Choroid plexus epithelial cell (primary cell): ENCODE results near the gene ARL5B.
A peak's percentile ranks its signal among the peaks of the same experiment; 100 is the strongest.

Experiments used
- DNase-seq: peaks from one replicate; pipeline ENCODE4 v3.0.0-alpha.2; 2010; ENCODE audit warnings: low read depth
- H3K4me3 ChIP-seq: 2 replicates; pipeline ENCODE4 v1.5.1; 2011; ENCODE audit warnings: low read depth, mild to moderate bottlenecking, control low read depth, low read length, moderate library complexity
- TF ChIP-seq, protein P1 (sequence below): conservative IDR thresholded peaks from 2 replicates; pipeline ENCODE4 v1.5.1; 2011; ENCODE audit warnings: low read depth, mild to moderate bottlenecking, control low read depth, inconsistent platforms, low read length, moderate library complexity

ARL5B gene

DNA sequence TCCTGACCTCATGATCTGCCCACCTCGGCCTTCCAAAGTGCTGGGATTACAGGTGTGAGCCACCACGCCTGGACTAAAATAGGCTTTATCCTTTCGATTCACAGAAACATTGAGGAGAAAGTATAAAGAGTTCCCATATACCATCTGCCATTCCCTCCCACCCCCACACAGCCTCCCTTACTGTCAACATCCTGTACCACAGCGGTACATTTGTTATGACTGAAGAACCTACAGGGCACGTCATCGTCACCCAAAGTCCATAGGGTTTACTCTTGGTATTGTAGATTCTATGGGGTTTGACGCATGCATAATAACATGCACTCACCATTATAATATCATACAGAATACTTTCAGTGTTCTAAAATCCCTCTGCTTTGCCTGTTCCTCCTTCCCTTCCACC is 28.0 kb downstream of the ARL5B start:
- no peak for DNase-seq
- TF ChIP-seq, protein P1, sequence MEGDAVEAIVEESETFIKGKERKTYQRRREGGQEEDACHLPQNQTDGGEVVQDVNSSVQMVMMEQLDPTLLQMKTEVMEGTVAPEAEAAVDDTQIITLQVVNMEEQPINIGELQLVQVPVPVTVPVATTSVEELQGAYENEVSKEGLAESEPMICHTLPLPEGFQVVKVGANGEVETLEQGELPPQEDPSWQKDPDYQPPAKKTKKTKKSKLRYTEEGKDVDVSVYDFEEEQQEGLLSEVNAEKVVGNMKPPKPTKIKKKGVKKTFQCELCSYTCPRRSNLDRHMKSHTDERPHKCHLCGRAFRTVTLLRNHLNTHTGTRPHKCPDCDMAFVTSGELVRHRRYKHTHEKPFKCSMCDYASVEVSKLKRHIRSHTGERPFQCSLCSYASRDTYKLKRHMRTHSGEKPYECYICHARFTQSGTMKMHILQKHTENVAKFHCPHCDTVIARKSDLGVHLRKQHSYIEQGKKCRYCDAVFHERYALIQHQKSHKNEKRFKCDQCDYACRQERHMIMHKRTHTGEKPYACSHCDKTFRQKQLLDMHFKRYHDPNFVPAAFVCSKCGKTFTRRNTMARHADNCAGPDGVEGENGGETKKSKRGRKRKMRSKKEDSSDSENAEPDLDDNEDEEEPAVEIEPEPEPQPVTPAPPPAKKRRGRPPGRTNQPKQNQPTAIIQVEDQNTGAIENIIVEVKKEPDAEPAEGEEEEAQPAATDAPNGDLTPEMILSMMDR = no peak
- no peak overlapping the region for H3K4me3 ChIP-seq

DNA sequence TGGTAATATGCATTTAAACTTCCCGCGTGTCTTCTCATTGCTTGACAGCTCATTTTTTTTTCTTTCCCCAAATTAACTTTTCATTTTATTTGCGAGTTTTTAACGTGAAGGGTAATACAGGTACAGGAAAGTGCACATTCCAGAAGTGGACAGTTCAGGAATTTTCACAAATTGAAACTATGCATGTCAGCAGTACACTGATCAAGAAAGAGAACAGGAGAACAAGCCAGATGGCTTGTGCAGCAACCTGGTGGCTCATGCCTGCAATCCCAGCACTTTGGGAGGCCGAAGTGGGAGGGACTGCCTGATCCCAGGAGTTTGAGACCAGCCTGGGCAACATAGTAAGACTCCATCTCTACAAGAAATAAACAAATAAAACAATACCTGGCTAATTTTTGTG is 28.5 kb downstream of the ARL5B start:
- no peak overlapping the region for H3K4me3 ChIP-seq
- DNase-seq = no peak
- TF ChIP-seq, protein P1 = no peak

DNA sequence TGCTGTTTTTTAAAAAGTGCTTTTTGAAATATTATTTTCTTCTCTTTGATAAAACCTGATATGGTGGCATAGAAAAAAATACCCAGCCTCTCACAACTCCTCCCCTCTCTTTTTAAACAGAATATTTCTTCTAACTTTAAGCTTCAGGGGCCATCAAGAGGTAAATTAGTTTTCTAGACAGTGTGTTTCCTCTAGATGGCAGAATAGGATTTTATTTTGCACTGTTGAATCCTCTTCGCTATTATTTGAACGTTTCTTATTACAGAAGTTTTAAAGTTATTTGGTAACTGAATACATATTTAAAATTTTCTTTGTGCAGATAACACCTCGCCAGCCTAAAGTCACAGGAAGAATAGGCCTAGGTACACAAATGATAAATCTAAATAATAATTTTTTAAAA is 30.3 kb downstream of the ARL5B start:
- H3K4me3 ChIP-seq = no peak overlapping the region
- TF ChIP-seq, protein P1 = peak; percentile 54
- peak; percentile 76 for DNase-seq

DNA sequence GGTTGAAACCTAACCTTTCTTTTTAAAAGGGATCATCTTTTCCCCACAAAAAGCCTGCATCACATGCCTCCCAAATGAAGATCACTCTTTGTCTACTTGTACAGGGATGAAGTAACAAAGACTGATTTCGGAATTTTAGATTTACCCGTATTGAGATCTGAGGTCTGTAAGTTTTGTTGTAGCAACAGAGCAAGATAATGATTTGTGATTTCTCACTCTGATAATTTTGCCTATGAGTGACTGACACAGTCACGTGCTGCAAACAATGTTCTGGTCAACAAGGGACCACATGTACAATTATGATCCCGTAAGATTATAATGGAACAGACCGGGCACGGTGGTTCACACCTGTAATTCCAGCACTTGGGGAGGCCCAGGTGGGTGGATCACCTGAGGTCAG is 31.3 kb downstream of the ARL5B start:
- TF ChIP-seq, protein P1 = no peak
- no peak overlapping the region for H3K4me3 ChIP-seq
- no peak for DNase-seq

DNA sequence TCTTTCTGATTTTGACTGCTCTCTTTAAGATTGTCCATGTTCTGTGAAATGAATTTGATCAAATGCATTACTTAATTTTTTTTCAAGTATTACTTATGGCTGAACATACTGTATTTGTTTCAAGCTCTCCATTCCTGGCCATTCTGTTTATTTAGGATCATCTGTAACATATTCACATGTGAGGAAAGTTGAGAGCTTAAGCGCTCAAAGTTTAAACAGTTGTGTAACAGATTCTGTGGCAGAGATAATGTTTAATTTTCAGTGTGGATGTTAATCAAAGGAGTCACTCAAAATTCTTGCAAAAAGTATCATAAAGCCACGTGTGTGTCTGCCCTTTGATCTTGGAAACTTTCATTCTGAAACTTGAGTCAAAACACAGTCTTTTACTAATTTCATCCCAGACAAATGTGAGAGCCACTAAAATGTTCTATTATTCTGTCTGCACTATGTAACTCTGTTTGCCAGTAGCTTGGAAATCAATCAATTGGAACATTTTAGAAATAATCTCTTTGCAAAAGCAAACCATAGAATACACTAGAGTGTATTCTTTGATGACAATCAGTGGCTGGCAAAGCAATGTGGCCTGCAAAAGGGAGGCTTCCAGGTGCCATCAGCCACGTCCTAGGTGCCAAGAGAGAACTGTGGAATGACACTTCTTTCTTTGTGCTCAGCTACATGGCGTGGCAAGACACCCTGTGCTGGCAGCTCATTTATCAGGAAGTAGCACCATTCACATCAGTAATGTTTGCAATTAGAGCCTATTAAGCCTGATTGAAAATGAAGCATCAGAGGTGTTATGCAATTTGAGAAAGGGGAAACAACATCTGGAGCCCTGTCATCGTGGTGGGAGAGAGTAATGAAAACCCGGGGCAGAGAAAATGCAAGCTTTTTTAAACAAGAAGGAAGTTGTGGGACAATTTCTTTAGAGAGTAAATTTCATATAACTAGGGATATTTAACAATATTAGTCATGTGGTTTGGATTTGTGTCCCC is 40.9 kb downstream of the ARL5B start:
- H3K4me3 ChIP-seq = no peak overlapping the region
- TF ChIP-seq, protein P1 = no peak
- peak; percentile 21 for DNase-seq

DNA sequence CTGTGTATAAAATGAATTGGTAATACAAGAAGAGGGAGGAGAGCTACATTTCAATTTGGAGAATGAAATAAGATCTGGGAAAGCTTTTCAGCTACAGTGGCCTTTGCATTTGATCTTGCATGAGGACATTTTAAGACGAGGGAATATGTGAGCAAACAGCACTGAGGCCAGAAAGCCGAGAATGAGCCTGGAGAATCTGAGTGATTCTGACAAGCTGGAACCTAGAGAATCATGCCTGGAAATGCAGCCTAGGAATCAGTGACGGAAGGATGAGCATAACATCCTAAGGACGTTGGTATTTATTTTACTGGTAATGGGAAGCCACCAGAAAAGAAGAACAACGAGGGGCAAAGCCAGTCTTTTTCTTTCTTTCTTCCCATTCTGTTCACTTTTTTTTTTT is 44.3 kb downstream of the ARL5B start:
- TF ChIP-seq, protein P1 = no peak
- no peak overlapping the region for H3K4me3 ChIP-seq
- no peak for DNase-seq

DNA sequence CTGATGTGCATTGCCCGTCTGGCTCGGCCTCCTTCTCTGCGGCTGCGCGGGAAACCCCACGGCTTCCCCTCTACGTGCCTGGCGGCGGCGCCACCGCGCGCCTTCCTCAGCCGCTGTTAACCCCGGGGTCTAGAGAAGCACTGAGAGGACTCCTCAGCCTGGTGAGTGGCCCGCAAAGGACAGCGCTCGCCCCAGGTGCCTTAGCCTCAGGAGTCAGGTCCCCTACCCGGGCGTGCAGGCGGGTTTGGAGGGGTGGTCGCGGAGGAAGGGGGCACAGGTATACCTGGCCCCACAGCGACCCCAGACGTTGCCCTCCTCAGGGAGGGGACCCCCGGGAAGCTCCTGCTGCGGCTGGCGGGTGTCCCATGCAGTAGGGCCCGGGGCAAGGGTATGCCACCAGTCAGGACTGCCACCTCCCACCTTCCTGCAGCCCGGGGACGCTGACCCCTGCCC is 51.0 kb downstream of the ARL5B start:
- DNase-seq = no peak
- H3K4me3 ChIP-seq = no peak overlapping the region
- TF ChIP-seq, protein P1 = no peak
